ENCODE results near the gene ATXN3L.

ATXN3L gene

DNA sequence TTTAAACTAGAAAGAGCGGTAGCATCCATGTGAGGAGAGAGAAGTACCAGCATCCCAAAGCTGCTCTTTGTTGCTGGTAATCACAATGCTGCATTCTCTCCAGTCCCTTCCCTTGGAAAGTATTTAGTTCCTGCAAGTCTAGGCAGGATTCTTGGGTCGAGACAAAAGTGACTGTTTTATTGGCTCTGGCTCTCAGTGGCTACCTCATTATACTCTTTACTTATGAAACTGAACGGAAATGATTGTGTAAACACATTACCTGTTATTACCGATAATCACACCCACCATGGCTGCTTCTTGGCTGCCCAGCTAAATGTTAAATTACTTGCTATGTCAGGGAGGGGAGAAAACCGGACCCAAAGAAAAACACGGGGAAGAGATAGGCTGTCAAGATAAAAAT lies 26.2 kb downstream of the ATXN3L start:
- H3K4me3 ChIP-seq (ENCODE audit: low read length), result no peak overlapping the region
- DNase-seq (ENCODE audit: low read depth), result peak; percentile 88
- TF ChIP-seq CTCF (IDR thresholded peaks at IDR 0.05; ENCODE audit: insufficient read depth, low read depth, low read length, missing control alignments), result no peak

GRCh38 chrX:13290891-13291614 lies 28.8 kb downstream of the ATXN3L start:
- TF ChIP-seq CTCF (IDR thresholded peaks at IDR 0.05; ENCODE audit: insufficient read depth, low read depth, low read length, missing control alignments), result no peak
- no peak for DNase-seq (ENCODE audit: low read depth)
- H3K4me3 ChIP-seq (ENCODE audit: low read length), result no peak overlapping the region

GRCh38 chrX:13288671-13289070 lies 31.2 kb downstream of the ATXN3L start:
- no peak for DNase-seq (ENCODE audit: low read depth)
- H3K4me3 ChIP-seq (ENCODE audit: low read length), result no peak overlapping the region
- TF ChIP-seq CTCF (IDR thresholded peaks at IDR 0.05; ENCODE audit: insufficient read depth, low read depth, low read length, missing control alignments), result no peak

DNA sequence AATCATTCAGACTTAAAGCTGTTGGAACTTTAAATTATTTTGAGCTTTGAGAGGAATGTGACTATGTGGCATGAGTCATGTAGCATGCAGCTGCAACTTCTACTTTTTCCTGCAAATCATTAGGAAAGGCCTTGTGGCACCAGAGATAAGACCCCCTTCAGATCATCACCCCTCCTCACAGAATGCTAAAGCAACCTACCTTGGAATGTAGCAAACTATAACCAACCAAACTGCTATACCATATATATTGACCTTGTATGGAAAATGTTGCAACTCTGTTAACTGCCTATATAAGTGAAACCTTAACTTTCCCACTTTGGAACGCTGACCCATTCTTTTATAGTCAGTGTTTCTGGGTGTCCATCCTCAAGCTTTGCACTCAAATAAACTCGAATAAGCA lies 32.0 kb downstream of the ATXN3L start:
- no peak for TF ChIP-seq CTCF (IDR thresholded peaks at IDR 0.05; ENCODE audit: insufficient read depth, low read depth, low read length, missing control alignments)
- peak; percentile 8 for DNase-seq (ENCODE audit: low read depth)
- H3K4me3 ChIP-seq (ENCODE audit: low read length), result no peak overlapping the region

GRCh38 chrX:13285693-13286092 lies 34.2 kb downstream of the ATXN3L start:
- DNase-seq (ENCODE audit: low read depth), result no peak
- H3K4me3 ChIP-seq (ENCODE audit: low read length), result no peak overlapping the region
- TF ChIP-seq CTCF (IDR thresholded peaks at IDR 0.05; ENCODE audit: insufficient read depth, low read depth, low read length, missing control alignments), result no peak

- H3K4me3 ChIP-seq (ENCODE audit: low read length), result no peak overlapping the region
- TF ChIP-seq CTCF (IDR thresholded peaks at IDR 0.05; ENCODE audit: insufficient read depth, low read depth, low read length, missing control alignments), result no peak
- DNase-seq (ENCODE audit: low read depth), result no peak
These were observed 34.6 kb downstream of the ATXN3L start for GRCh38 chrX:13285229-13285628.

GRCh38 chrX:13284570-13284969 lies 35.3 kb downstream of the ATXN3L start:
- TF ChIP-seq CTCF (IDR thresholded peaks at IDR 0.05; ENCODE audit: insufficient read depth, low read depth, low read length, missing control alignments), result no peak
- no peak overlapping the region for H3K4me3 ChIP-seq (ENCODE audit: low read length)
- DNase-seq (ENCODE audit: low read depth), result no peak
